ENCODE data around the gene HECTD2. TPM values are rescaled to one million over a fixed set of nuclear protein-coding genes. Genes with fewer than 3 reads are reported as not detected.

The HECTD2 gene
- total and polyA plus RNA-seq, 2 of the 8 experiments (the other 6 are each of a cell fraction or from before 2014, with no cell fraction given) = 5.7 to 11.9 TPM

GRCh38 chr10:91513598-91514424 lies 103.7 kb downstream of the HECTD2 start (continued):
- TF ChIP-seq, protein P1, sequence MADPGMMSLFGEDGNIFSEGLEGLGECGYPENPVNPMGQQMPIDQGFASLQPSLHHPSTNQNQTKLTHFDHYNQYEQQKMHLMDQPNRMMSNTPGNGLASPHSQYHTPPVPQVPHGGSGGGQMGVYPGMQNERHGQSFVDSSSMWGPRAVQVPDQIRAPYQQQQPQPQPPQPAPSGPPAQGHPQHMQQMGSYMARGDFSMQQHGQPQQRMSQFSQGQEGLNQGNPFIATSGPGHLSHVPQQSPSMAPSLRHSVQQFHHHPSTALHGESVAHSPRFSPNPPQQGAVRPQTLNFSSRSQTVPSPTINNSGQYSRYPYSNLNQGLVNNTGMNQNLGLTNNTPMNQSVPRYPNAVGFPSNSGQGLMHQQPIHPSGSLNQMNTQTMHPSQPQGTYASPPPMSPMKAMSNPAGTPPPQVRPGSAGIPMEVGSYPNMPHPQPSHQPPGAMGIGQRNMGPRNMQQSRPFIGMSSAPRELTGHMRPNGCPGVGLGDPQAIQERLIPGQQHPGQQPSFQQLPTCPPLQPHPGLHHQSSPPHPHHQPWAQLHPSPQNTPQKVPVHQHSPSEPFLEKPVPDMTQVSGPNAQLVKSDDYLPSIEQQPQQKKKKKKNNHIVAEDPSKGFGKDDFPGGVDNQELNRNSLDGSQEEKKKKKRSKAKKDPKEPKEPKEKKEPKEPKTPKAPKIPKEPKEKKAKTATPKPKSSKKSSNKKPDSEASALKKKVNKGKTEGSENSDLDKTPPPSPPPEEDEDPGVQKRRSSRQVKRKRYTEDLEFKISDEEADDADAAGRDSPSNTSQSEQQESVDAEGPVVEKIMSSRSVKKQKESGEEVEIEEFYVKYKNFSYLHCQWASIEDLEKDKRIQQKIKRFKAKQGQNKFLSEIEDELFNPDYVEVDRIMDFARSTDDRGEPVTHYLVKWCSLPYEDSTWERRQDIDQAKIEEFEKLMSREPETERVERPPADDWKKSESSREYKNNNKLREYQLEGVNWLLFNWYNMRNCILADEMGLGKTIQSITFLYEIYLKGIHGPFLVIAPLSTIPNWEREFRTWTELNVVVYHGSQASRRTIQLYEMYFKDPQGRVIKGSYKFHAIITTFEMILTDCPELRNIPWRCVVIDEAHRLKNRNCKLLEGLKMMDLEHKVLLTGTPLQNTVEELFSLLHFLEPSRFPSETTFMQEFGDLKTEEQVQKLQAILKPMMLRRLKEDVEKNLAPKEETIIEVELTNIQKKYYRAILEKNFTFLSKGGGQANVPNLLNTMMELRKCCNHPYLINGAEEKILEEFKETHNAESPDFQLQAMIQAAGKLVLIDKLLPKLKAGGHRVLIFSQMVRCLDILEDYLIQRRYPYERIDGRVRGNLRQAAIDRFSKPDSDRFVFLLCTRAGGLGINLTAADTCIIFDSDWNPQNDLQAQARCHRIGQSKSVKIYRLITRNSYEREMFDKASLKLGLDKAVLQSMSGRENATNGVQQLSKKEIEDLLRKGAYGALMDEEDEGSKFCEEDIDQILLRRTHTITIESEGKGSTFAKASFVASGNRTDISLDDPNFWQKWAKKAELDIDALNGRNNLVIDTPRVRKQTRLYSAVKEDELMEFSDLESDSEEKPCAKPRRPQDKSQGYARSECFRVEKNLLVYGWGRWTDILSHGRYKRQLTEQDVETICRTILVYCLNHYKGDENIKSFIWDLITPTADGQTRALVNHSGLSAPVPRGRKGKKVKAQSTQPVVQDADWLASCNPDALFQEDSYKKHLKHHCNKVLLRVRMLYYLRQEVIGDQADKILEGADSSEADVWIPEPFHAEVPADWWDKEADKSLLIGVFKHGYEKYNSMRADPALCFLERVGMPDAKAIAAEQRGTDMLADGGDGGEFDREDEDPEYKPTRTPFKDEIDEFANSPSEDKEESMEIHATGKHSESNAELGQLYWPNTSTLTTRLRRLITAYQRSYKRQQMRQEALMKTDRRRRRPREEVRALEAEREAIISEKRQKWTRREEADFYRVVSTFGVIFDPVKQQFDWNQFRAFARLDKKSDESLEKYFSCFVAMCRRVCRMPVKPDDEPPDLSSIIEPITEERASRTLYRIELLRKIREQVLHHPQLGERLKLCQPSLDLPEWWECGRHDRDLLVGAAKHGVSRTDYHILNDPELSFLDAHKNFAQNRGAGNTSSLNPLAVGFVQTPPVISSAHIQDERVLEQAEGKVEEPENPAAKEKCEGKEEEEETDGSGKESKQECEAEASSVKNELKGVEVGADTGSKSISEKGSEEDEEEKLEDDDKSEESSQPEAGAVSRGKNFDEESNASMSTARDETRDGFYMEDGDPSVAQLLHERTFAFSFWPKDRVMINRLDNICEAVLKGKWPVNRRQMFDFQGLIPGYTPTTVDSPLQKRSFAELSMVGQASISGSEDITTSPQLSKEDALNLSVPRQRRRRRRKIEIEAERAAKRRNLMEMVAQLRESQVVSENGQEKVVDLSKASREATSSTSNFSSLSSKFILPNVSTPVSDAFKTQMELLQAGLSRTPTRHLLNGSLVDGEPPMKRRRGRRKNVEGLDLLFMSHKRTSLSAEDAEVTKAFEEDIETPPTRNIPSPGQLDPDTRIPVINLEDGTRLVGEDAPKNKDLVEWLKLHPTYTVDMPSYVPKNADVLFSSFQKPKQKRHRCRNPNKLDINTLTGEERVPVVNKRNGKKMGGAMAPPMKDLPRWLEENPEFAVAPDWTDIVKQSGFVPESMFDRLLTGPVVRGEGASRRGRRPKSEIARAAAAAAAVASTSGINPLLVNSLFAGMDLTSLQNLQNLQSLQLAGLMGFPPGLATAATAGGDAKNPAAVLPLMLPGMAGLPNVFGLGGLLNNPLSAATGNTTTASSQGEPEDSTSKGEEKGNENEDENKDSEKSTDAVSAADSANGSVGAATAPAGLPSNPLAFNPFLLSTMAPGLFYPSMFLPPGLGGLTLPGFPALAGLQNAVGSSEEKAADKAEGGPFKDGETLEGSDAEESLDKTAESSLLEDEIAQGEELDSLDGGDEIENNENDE (IDR thresholded peaks at IDR 0.05; ENCODE audit: insufficient replicate concordance, low read length) = no peak
- no peak for TF ChIP-seq HDAC6 (IDR thresholded peaks at IDR 0.05; ENCODE audit: low read depth, low read length)
- TF ChIP-seq ASH2L (IDR thresholded peaks at IDR 0.05; ENCODE audit: low read length) = no peak
- no peak for TF ChIP-seq EGR1 (IDR thresholded peaks at IDR 0.05; ENCODE audit: borderline replicate concordance, low read depth, low read length)
- TF ChIP-seq NRF1 (IDR thresholded peaks at IDR 0.05; ENCODE audit: low read depth, low read length) = no peak
- TF ChIP-seq, protein P2, sequence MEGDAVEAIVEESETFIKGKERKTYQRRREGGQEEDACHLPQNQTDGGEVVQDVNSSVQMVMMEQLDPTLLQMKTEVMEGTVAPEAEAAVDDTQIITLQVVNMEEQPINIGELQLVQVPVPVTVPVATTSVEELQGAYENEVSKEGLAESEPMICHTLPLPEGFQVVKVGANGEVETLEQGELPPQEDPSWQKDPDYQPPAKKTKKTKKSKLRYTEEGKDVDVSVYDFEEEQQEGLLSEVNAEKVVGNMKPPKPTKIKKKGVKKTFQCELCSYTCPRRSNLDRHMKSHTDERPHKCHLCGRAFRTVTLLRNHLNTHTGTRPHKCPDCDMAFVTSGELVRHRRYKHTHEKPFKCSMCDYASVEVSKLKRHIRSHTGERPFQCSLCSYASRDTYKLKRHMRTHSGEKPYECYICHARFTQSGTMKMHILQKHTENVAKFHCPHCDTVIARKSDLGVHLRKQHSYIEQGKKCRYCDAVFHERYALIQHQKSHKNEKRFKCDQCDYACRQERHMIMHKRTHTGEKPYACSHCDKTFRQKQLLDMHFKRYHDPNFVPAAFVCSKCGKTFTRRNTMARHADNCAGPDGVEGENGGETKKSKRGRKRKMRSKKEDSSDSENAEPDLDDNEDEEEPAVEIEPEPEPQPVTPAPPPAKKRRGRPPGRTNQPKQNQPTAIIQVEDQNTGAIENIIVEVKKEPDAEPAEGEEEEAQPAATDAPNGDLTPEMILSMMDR (IDR thresholded peaks at IDR 0.05; ENCODE audit: control extremely low read depth in 1 of 3, insufficient read depth in 1 of 3, low read depth in 1 of 3, low read length in 3 of 3) = no peak
- no peak for TF ChIP-seq CBX8 (IDR thresholded peaks at IDR 0.05; ENCODE audit: borderline replicate concordance, low read depth, low read length)
- TF ChIP-seq BRCA1 (IDR thresholded peaks at IDR 0.05; ENCODE audit: low read depth, low read length) = no peak

Measured in H1 (cell line).